IMR-90 (cell line): Measurements from ENCODE around the gene GALK1. TPM values are rescaled to one million over a fixed set of nuclear protein-coding genes. Genes with fewer than 3 reads are reported as not detected.

Experiments used
- ATAC-seq: fragments of 200-7000 bp; cut with Tn5 transposase; 2 replicates; pipeline ENCODE4 v1.9.1; 2020; ENCODE audit warnings: low read depth, mild to moderate bottlenecking, moderate library complexity
- BruUV-seq: library from RNA; stranded (reverse); fragments of 400-500 nt; replicated peaks from 2 replicates; lab custom pipeline; 2021; lab: Mats Ljungman, UMichigan
- CTCF ChIA-PET: fragments of 300-600 bp; formaldehyde crosslinking; extraction: SDS; loops from one replicate; lab custom pipeline; 2021; ENCODE audit warnings: antibody characterized with exemption; lab: Yijun Ruan, JAX
- POLR2A ChIA-PET: fragments of 300-600 bp; sonication (Branson Sonifier 250); formaldehyde crosslinking; loops from one replicate; lab custom pipeline; 2022; ENCODE audit warnings: antibody characterized with exemption; ENCODE audit not compliant: unreplicated experiment; lab: Charles Lee
- DNase-seq: peaks from one replicate; pipeline ENCODE4 v3.0.0; 2013
- H2AFZ ChIP-seq: replicated peaks from 2 replicates; pipeline ENCODE3; 2013; ENCODE audit warnings: low read length, mild to moderate bottlenecking; ENCODE audit not compliant: poor library complexity
- H2AK5ac ChIP-seq: 2 replicates; pipeline ENCODE4 v1.6.1; 2013; ENCODE audit warnings: low read depth, low read length, inconsistent platforms
- H2AK9ac ChIP-seq: replicated peaks from 2 replicates; pipeline ENCODE3; 2013; ENCODE audit warnings: mild to moderate bottlenecking, low read depth, low read length, moderate library complexity; ENCODE audit not compliant: poor library complexity
- H2BK120ac ChIP-seq: 2 replicates; pipeline ENCODE4 v1.6.1; 2013; ENCODE audit warnings: low read depth, low read length, inconsistent platforms
- H2BK15ac ChIP-seq: 3 replicates; pipeline ENCODE4 v1.6.1; 2013; ENCODE audit warnings: low read depth, low read length, inconsistent platforms
- H2BK20ac ChIP-seq: 2 replicates; pipeline ENCODE4 v1.6.1; 2013; ENCODE audit warnings: low read depth, mild to moderate bottlenecking, inconsistent platforms, low read length, moderate library complexity
- H2BK5ac ChIP-seq: 2 replicates; pipeline ENCODE4 v1.6.1; 2013; ENCODE audit warnings: mild to moderate bottlenecking, low read depth, low read length, inconsistent platforms; ENCODE audit not compliant: poor library complexity, severe bottlenecking
- H3K14ac ChIP-seq: replicated peaks from 2 replicates; pipeline ENCODE4 v1.6.1; 2013; ENCODE audit warnings: low read depth, low read length, inconsistent platforms
- H3K18ac ChIP-seq: 2 replicates; pipeline ENCODE4 v1.6.1; 2013; ENCODE audit warnings: low read depth, low read length, control low read depth
- H3K23ac ChIP-seq: 2 replicates; pipeline ENCODE4 v1.6.1; 2013; ENCODE audit warnings: low read depth, low read length, inconsistent platforms
- H3K27ac ChIP-seq: 2 replicates; pipeline ENCODE4 v1.5.1; 2013; ENCODE audit warnings: mild to moderate bottlenecking, control low read depth, low read length; ENCODE audit not compliant: insufficient read depth
- H3K27me3 ChIP-seq: 2 replicates; pipeline ENCODE4 v1.6.1; 2013; ENCODE audit warnings: low read length; ENCODE audit not compliant: control insufficient read depth, insufficient read depth
- H3K36me3 ChIP-seq: 2 replicates; pipeline ENCODE4 v1.6.1; 2013; ENCODE audit warnings: low read length, mixed read lengths; ENCODE audit not compliant: control insufficient read depth, insufficient read depth
- H3K4ac ChIP-seq: 2 replicates; pipeline ENCODE4 v1.6.1; 2013; ENCODE audit warnings: low read depth, low read length, inconsistent platforms
- H3K4me1 ChIP-seq: 2 replicates; pipeline ENCODE4 v1.6.1; 2013; ENCODE audit warnings: low read length, mixed read lengths; ENCODE audit not compliant: control insufficient read depth, insufficient read depth
- H3K4me2 ChIP-seq: 2 replicates; pipeline ENCODE4 v1.6.1; 2013; ENCODE audit warnings: low read depth, mild to moderate bottlenecking, control low read depth, low read length, moderate library complexity
- H3K4me3 ChIP-seq: 2 replicates; pipeline ENCODE4 v1.5.1; 2013; ENCODE audit warnings: low read depth, mild to moderate bottlenecking, control low read depth, low read length, moderate library complexity; ENCODE audit not compliant: insufficient read depth
- H3K56ac ChIP-seq: 2 replicates; pipeline ENCODE4 v1.6.1; 2013; ENCODE audit warnings: low read length, inconsistent platforms; ENCODE audit not compliant: insufficient read depth; ENCODE audit errors: extremely low read depth
- H3K79me1 ChIP-seq, 2 experiments: 2 replicates each; pipeline ENCODE4 v1.6.1; 2013; ENCODE audit warnings: low read length in 2 of 2, inconsistent platforms in 1 of 2, low read depth in 1 of 2
- H3K9ac ChIP-seq: 2 replicates; pipeline ENCODE4 v1.6.1; 2013; ENCODE audit warnings: low read depth, low read length, control low read depth
- H3K9me1 ChIP-seq: 2 replicates; pipeline ENCODE4 v1.6.1; 2013; ENCODE audit warnings: low read length, inconsistent platforms; ENCODE audit not compliant: insufficient read depth
- H3K9me3 ChIP-seq: 2 replicates; pipeline ENCODE4 v1.6.1; 2013; ENCODE audit warnings: low read length; ENCODE audit not compliant: control insufficient read depth, insufficient read depth
- H4K20me1 ChIP-seq: 2 replicates; pipeline ENCODE4 v1.6.1; 2013; ENCODE audit warnings: low read length, inconsistent platforms; ENCODE audit not compliant: insufficient read depth
- H4K5ac ChIP-seq: 2 replicates; pipeline ENCODE4 v1.6.1; 2013; ENCODE audit warnings: mild to moderate bottlenecking, low read depth, low read length, control low read depth
- H4K8ac ChIP-seq, 2 experiments: 2 replicates each; pipeline ENCODE4 v1.6.1; 2013; ENCODE audit warnings: low read depth in 2 of 2, low read length in 2 of 2, control low read depth in 1 of 2, inconsistent platforms in 1 of 2
- H4K91ac ChIP-seq: 2 replicates; pipeline ENCODE4 v1.6.1; 2013; ENCODE audit warnings: low read depth, low read length, inconsistent platforms; ENCODE audit not compliant: insufficient read depth
- BHLHE40 ChIP-seq: fragments of 150-350 bp; IDR thresholded peaks from 2 replicates; pipeline ENCODE4 v1.6.1; 2016; ENCODE audit warnings: mild to moderate bottlenecking, low read depth, low read length
- CEBPB ChIP-seq: IDR thresholded peaks from 2 replicates; pipeline ENCODE4 v1.6.1; 2012; ENCODE audit warnings: low read depth, low read length, improper control_type of control experiment
- CHD1 ChIP-seq: IDR thresholded peaks from 2 replicates; pipeline ENCODE4 v1.6.1; 2012; ENCODE audit warnings: low read depth, low read length, improper control_type of control experiment
- CTCF ChIP-seq: conservative IDR thresholded peaks from 2 replicates; pipeline ENCODE4 v1.5.1; 2012; ENCODE audit warnings: mild to moderate bottlenecking, low read depth, low read length, improper control_type of control experiment
- FOS ChIP-seq: fragments of 150-350 bp; IDR thresholded peaks from 2 replicates; pipeline ENCODE4 v1.6.1; 2016; ENCODE audit warnings: low read depth, low read length
- MAFK ChIP-seq: IDR thresholded peaks from 2 replicates; pipeline ENCODE4 v1.6.1; 2012; ENCODE audit warnings: low read depth, low read length, improper control_type of control experiment
- MAZ ChIP-seq: IDR thresholded peaks from 2 replicates; pipeline ENCODE4 v1.6.1; 2012; ENCODE audit warnings: low read depth, mild to moderate bottlenecking, low read length, improper control_type of control experiment, moderate library complexity, borderline replicate concordance
- MXI1 ChIP-seq: IDR thresholded peaks from 2 replicates; pipeline ENCODE4 v1.6.1; 2012; ENCODE audit warnings: low read depth, mild to moderate bottlenecking, low read length, moderate library complexity, borderline replicate concordance
- NFE2L2 ChIP-seq: fragments of 150-350 bp; IDR thresholded peaks from 2 replicates; pipeline ENCODE4 v1.6.1; 2016; ENCODE audit warnings: low read depth, mild to moderate bottlenecking, low read length
- POLR2A ChIP-seq: IDR thresholded peaks from 2 replicates; pipeline ENCODE4 v1.6.1; 2012; ENCODE audit warnings: mild to moderate bottlenecking, low read depth, low read length
- RAD21 ChIP-seq: IDR thresholded peaks from 2 replicates; pipeline ENCODE4 v1.6.1; 2012; ENCODE audit warnings: low read length, improper control_type of control experiment
- RCOR1 ChIP-seq: IDR thresholded peaks from 2 replicates; pipeline ENCODE4 v1.6.1; 2012; ENCODE audit warnings: mild to moderate bottlenecking, low read length, improper control_type of control experiment; ENCODE audit not compliant: insufficient replicate concordance
- RFX5 ChIP-seq: IDR thresholded peaks from 2 replicates; pipeline ENCODE4 v1.8.0; 2012; ENCODE audit warnings: low read depth, mild to moderate bottlenecking, low read length, moderate library complexity
- SMC3 ChIP-seq: fragments of 150-350 bp; IDR thresholded peaks from 2 replicates; pipeline ENCODE4 v1.6.1; 2016; ENCODE audit warnings: low read depth, mild to moderate bottlenecking, antibody characterized with exemption, low read length, moderate library complexity
- USF2 ChIP-seq: fragments of 150-350 bp; IDR thresholded peaks from 2 replicates; pipeline ENCODE4 v1.6.1; 2017; ENCODE audit warnings: mild to moderate bottlenecking, antibody characterized with exemption, low read length, low read depth
- WGBS, 2 experiments: methylation state at CpG; one replicate each; pipeline versions ENCODE4 v1.1.5 to v1.1.7; 2013; ENCODE audit warnings: missing lambda C conversion rate in 2 of 2; ENCODE audit not compliant: insufficient read length in 1 of 2; ENCODE audit errors: extremely low coverage in 2 of 2; 5-methylcytosine and 5-hydroxymethylcytosine counted together
- dilution Hi-C: fragments of 300-500 bp; cut with HindIII; formaldehyde crosslinking; loops from one replicate; pipeline ENCODE4 v1.14.3; 2018; ENCODE audit warnings: low sequenced_read_pairs; ENCODE audit not compliant: unreplicated experiment
- in situ Hi-C: fragments of 300-500 bp; cut with MboI; formaldehyde crosslinking; loops from 3 replicates; pipeline ENCODE4 v1.14.3; 2019; ENCODE audit warnings: low sequenced_read_pairs, inconsistent platforms, mixed read lengths
- intact Hi-C: fragments of 100-400 bp; cut with micrococcal nuclease; formaldehyde crosslinking; loops from 2 replicates; pipeline ENCODE4 v1.10.0; 2022
- polyA plus RNA-seq, 3 experiments: library from polyadenylated mRNA; depleted of rRNA; stranded (reverse); fragments of >200 nt; gene quantifications; 2 replicates each; pipeline ENCODE4 v1.2.3, GENCODE V29; 2012; ENCODE audit warnings: low replicate concordance in 1 of 3
- total RNA-seq: library from RNA; depleted of rRNA; stranded (reverse); fragments of >200 nt; gene quantifications from 2 replicates; pipeline ENCODE4 v1.2.3, GENCODE V29; 2012
- TF ChIP-seq, protein P1 (sequence below): fragments of 150-350 bp; IDR thresholded peaks from 2 replicates; pipeline ENCODE4 v1.6.1; 2016; ENCODE audit warnings: low read depth, mild to moderate bottlenecking, low read length, moderate library complexity, borderline replicate concordance

The GALK1 gene
- total and polyA plus RNA-seq, 2 of the 4 experiments (the other 2 are of a cell fraction) = 19.9 to 21.9 TPM

DNA sequence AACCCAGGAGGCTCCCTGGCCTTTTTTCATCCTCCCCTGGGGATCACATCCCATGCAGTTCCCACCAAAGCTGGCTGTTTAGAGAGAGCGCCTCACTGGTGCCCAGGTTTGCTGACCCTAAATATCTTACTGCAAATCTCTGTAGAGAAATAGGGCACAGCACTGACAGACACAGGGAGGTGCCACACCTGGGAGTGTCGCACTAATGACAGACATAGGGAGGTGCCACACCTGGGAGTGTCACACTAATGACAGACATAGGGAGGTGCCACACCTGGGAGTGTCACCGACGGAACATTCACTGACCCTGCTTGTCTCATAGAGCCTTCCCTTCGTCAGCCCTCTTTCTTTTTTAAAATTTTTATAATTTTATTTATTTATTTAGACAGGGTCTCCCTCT, 45.2 kb upstream of the GALK1 start:
- H2AK5ac ChIP-seq = no peak overlapping the region
- dilution Hi-C loops = no loop called here

More for the DNA sequence above, 45.2 kb upstream of the GALK1 start:
- BruUV-seq = no TSS peak
- H4K91ac ChIP-seq = no peak overlapping the region
- H2AK9ac ChIP-seq = no peak overlapping the region
- no peak overlapping the region for H3K18ac ChIP-seq
- no peak overlapping the region for H2BK120ac ChIP-seq
- no peaks in the 10 kb centered on the region for H3K27me3 ChIP-seq
- DNase-seq (no peak), ATAC-seq (no peak)
- no peak overlapping the region for H3K23ac ChIP-seq
- no CpG with 5 or more reads among the region's 5 CpGs for WGBS, 2 experiments
- H3K9me1 ChIP-seq = peaks cover 14% of the 10 kb centered on the region; the same call in 1 of the 2 replicates
- no peak overlapping the region for H3K4me2 ChIP-seq
- H4K8ac ChIP-seq = no peak overlapping the region
- H3K27ac ChIP-seq = no peak overlapping the region
- POLR2A ChIA-PET = no interaction called here
- H3K14ac ChIP-seq = no peak overlapping the region
- CTCF ChIA-PET = no interaction called here
- H3K56ac ChIP-seq = no peak overlapping the region
- no peaks in the 10 kb centered on the region for H3K9me3 ChIP-seq
- no peak overlapping the region for H3K4ac ChIP-seq
- intact Hi-C loops = no loop called here
- H3K9ac ChIP-seq = no peak overlapping the region
- H2AFZ ChIP-seq = no peak overlapping the region
- H3K36me3 ChIP-seq = peaks cover 39% of the 10 kb centered on the region
- no peak overlapping the region for H2BK20ac ChIP-seq
- no peak for TF ChIP-seq MXI1
- TF ChIP-seq BHLHE40 = no peak
- no peak for TF ChIP-seq FOS
- no peak for TF ChIP-seq USF2
- no peak for TF ChIP-seq MAFK
- TF ChIP-seq RFX5 = no peak
- no peak for TF ChIP-seq SMC3
- TF ChIP-seq POLR2A = no peak
- no peak for TF ChIP-seq CTCF
- TF ChIP-seq, protein P1, sequence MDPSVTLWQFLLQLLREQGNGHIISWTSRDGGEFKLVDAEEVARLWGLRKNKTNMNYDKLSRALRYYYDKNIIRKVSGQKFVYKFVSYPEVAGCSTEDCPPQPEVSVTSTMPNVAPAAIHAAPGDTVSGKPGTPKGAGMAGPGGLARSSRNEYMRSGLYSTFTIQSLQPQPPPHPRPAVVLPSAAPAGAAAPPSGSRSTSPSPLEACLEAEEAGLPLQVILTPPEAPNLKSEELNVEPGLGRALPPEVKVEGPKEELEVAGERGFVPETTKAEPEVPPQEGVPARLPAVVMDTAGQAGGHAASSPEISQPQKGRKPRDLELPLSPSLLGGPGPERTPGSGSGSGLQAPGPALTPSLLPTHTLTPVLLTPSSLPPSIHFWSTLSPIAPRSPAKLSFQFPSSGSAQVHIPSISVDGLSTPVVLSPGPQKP = no peak
- TF ChIP-seq RCOR1 = no peak
- TF ChIP-seq NFE2L2 = no peak
- TF ChIP-seq MAZ = no peak
- no peak for TF ChIP-seq RAD21
- no peak for TF ChIP-seq CEBPB
- no peak for TF ChIP-seq CHD1
- peaks cover 7% of the 10 kb centered on the region for H3K4me1 ChIP-seq
- no peak overlapping the region for H2BK5ac ChIP-seq
- H3K79me1 ChIP-seq = peaks cover 11 to 48% of the 10 kb centered on the region in 2 experiments; a peak in 3 of 4 replicates
- in situ Hi-C loops = no loop called here
- no peak overlapping the region for H3K4me3 ChIP-seq
- no peak overlapping the region for H2BK15ac ChIP-seq
- H4K5ac ChIP-seq = no peak overlapping the region
- peaks cover 24% of the 10 kb centered on the region for H4K20me1 ChIP-seq
